Liver (tissue), 9 donors: ENCODE measurements around the gene TMEM269. TPM values are rescaled to one million over a fixed set of nuclear protein-coding genes. Genes with fewer than 3 reads are reported as not detected.

ENCODE experiments used
- DNase-seq: peaks from one replicate; pipeline ENCODE4 v3.0.0-alpha.2; 2017; ENCODE audit warnings: low spot score
- H3K27ac ChIP-seq, 2 donors: one replicate each; pipeline ENCODE4 v1.7.0; 2013; ENCODE audit warnings: inconsistent platforms in 2 of 2, low read length in 2 of 2, control low read depth in 1 of 2, low read depth in 1 of 2, mild to moderate bottlenecking in 1 of 2
- H3K27me3 ChIP-seq, 4 donors: one replicate each; pipeline versions ENCODE4 v1.6.1 to v1.7.0; 2013; ENCODE audit warnings: low read length in 3 of 4, inconsistent platforms in 1 of 4, mild to moderate bottlenecking in 1 of 4, moderate library complexity in 1 of 4; ENCODE audit not compliant: control insufficient read depth in 4 of 4, insufficient read depth in 4 of 4
- H3K36me3 ChIP-seq, 4 donors: one replicate each; pipeline versions ENCODE4 v1.6.1 to v1.7.0; 2013; ENCODE audit warnings: low read length in 3 of 4, mild to moderate bottlenecking in 3 of 4, low read depth in 1 of 4, moderate library complexity in 1 of 4; ENCODE audit not compliant: control insufficient read depth in 4 of 4, insufficient read depth in 3 of 4
- H3K4me1 ChIP-seq, 4 donors: one replicate each; pipeline versions ENCODE4 v1.6.1 to v1.7.0; 2013; ENCODE audit warnings: low read length in 3 of 4, mild to moderate bottlenecking in 3 of 4, moderate library complexity in 1 of 4; ENCODE audit not compliant: control insufficient read depth in 4 of 4, insufficient read depth in 4 of 4
- H3K4me3 ChIP-seq, 3 donors: one replicate each; pipeline versions ENCODE4 v1.6.1 to v1.7.0; 2013; ENCODE audit warnings: low read length in 3 of 3, control low read depth in 1 of 3, low read depth in 1 of 3, mild to moderate bottlenecking in 1 of 3
- H3K9ac ChIP-seq, 2 donors: one replicate each; pipeline ENCODE4 v1.7.0; 2013; ENCODE audit warnings: low read length in 2 of 2, mild to moderate bottlenecking in 2 of 2, moderate library complexity in 2 of 2, control low read depth in 1 of 2, low read depth in 1 of 2
- H3K9me3 ChIP-seq, 4 donors: one replicate each; pipeline versions ENCODE4 v1.6.1 to v1.7.0; 2013; ENCODE audit warnings: low read length in 3 of 4; ENCODE audit not compliant: control insufficient read depth in 4 of 4
- EGR1 ChIP-seq, 2 donors: IDR thresholded peaks; 2 replicates each; pipeline ENCODE4 v1.6.1; 2016 to 2018; ENCODE audit warnings: antibody characterized with exemption in 2 of 2, low read depth in 2 of 2
- FOXA1 ChIP-seq: IDR thresholded peaks from 2 replicates; pipeline ENCODE4 v1.6.1; 2016; ENCODE audit warnings: antibody characterized with exemption
- FOXA2 ChIP-seq: IDR thresholded peaks from 2 replicates; pipeline ENCODE4 v1.6.1; 2016; ENCODE audit warnings: antibody characterized with exemption
- GABPA ChIP-seq, 2 donors: IDR thresholded peaks in 1 of 2; conservative IDR thresholded peaks in 1 of 2; 2 replicates each; pipeline ENCODE4 v1.6.1; 2016; ENCODE audit warnings: antibody characterized with exemption in 2 of 2, mild to moderate bottlenecking in 1 of 2, moderate library complexity in 1 of 2
- HNF4A ChIP-seq, 2 donors: conservative IDR thresholded peaks; 2 replicates each; pipeline ENCODE4 v1.6.1; 2016; ENCODE audit warnings: antibody characterized with exemption in 2 of 2, mild to moderate bottlenecking in 2 of 2
- HNF4G ChIP-seq: IDR thresholded peaks from 2 replicates; pipeline ENCODE4 v1.6.1; 2016; ENCODE audit warnings: antibody characterized with exemption
- JUND ChIP-seq, 2 donors: IDR thresholded peaks; 2 replicates each; pipeline ENCODE4 v1.6.1; 2016; ENCODE audit warnings: antibody characterized with exemption in 2 of 2
- MAX ChIP-seq: IDR thresholded peaks from 2 replicates; pipeline ENCODE4 v1.6.1; 2016; ENCODE audit warnings: antibody characterized with exemption
- NR2F2 ChIP-seq: IDR thresholded peaks from 2 replicates; pipeline ENCODE4 v1.6.1; 2016; ENCODE audit warnings: antibody characterized with exemption
- RAD21 ChIP-seq, 2 donors: IDR thresholded peaks; 2 replicates each; pipeline ENCODE4 v1.6.1; 2016; ENCODE audit warnings: antibody characterized with exemption in 2 of 2, mild to moderate bottlenecking in 2 of 2
- RXRA ChIP-seq, 2 donors: IDR thresholded peaks; 2 replicates each; pipeline ENCODE4 v1.6.1; 2017 to 2018; ENCODE audit warnings: antibody characterized with exemption in 2 of 2, mild to moderate bottlenecking in 1 of 2
- SP1 ChIP-seq: IDR thresholded peaks from 2 replicates; pipeline ENCODE4 v1.6.1; 2018; ENCODE audit warnings: antibody characterized with exemption, mild to moderate bottlenecking
- TAF1 ChIP-seq: conservative IDR thresholded peaks from 2 replicates; pipeline ENCODE4 v1.6.1; 2016; ENCODE audit warnings: antibody characterized with exemption, mild to moderate bottlenecking
- YY1 ChIP-seq: IDR thresholded peaks from 2 replicates; pipeline ENCODE4 v1.6.1; 2016; ENCODE audit warnings: antibody characterized with exemption, mild to moderate bottlenecking
- WGBS: extraction: QIAGEN DNeasy Blood & Tissue Kit; methylation state at CpG from one replicate; pipeline ENCODE4 v1.1.7; 2013; 5-methylcytosine and 5-hydroxymethylcytosine counted together
- polyA plus RNA-seq, 2 donors: library from polyadenylated mRNA; stranded (reverse) in 1 of 2; unstranded in 1 of 2; fragments of 200-250 nt in 1 of 2; fragments of >200 nt in 1 of 2; fragmentation: Nextera tagmentation in 1 of 2; extraction: Ambion mirVana in 1 of 2; gene quantifications; one replicate each; pipeline versions ENCODE4 v1.2.1 to v1.2.3, GENCODE V29; 2013 to 2015
- total RNA-seq, 2 donors: library from RNA; depleted of rRNA; stranded (reverse); fragments of >200 nt; gene quantifications; one replicate each; pipeline ENCODE4 v1.2.3, GENCODE V29; 2014
- TF ChIP-seq, protein P1 (sequence below): IDR thresholded peaks from 2 replicates; pipeline ENCODE4 v1.6.1; 2016; ENCODE audit warnings: antibody characterized with exemption
- TF ChIP-seq, protein P2 (sequence below): IDR thresholded peaks from 2 replicates; pipeline ENCODE4 v1.6.1; 2016; ENCODE audit warnings: antibody characterized with exemption
- TF ChIP-seq, protein P3 (sequence below): fragments of 150-350 bp; IDR thresholded peaks from 2 replicates; pipeline ENCODE4 v1.5.1; 2017; ENCODE audit warnings: improper control_type of control experiment, low read depth, low read length; ENCODE audit not compliant: missing input control
- TF ChIP-seq, protein P4 (sequence below): IDR thresholded peaks from 2 replicates; pipeline ENCODE4 v1.6.1; 2016; ENCODE audit warnings: antibody characterized with exemption, mild to moderate bottlenecking
- donor health status: healthy.
- donor health status: healthy.
- donor health status: healthy.
- donor health status: healthy.
- donor health status: healthy.

Gene TMEM269
- total and polyA plus RNA-seq, 4 donors, result 0.05 to 0.08 TPM; not detected in 2

DNA sequence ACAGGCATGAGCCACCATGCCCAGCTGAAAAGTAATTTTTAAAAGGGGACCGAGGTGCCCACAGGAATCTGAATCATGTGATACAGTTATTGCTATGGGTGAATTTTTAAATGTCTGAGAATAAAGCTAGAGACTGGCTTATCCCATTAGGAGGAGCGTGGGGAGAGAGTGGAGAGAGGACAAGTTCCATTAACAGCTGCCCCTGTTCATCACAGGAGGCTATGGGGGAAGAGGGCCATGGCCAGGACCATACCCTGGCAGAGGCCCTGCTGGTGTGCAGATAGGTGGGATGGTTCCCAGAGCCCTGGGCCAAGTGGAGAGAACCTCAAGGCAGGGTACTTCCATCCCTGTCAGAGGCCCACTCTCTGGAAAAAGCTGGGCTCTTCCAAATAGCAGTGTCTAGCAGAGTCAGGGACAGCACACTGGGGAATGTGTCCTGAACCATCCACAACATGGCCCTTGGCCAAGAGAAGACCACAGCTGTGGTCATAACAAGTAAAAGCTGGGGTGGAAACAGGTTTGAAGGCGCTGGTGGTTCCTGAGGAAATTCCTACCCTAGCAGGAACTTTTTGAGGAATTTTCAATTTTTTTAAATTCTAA lies 48.0 kb downstream of the TMEM269 start (continued):
- TF ChIP-seq RAD21 (IDR thresholded peaks at IDR 0.05), result no peak

GRCh38 chr1:42833981-42834380 lies 49.2 kb downstream of the TMEM269 start:
- Histone ChIP-seq H3K27me3 (no peaks in the 10 kb centered on the region), H3K9me3 (no peaks in the 10 kb centered on the region), H3K9ac (no peak overlapping the region), H3K27ac (no peak overlapping the region), H3K4me3 (no peak overlapping the region), H3K36me3 (peaks cover 2 to 18% (median 7%) of the 10 kb centered on the region in 4 donors), H3K4me1 (no peaks in the 10 kb centered on the region)
- DNase-seq, result no peak
- 85% methylated on average over 4 of the region's 4 CpGs for WGBS
- TF ChIP-seq FOXA1 (no peak), TAF1 (no peak), GABPA (IDR thresholded peaks at IDR 0.05 in 1 of 2, conservative IDR thresholded peaks at IDR 0.05 in 1 of 2) (no peak), HNF4A (conservative IDR thresholded peaks at IDR 0.05) (no peak), SP1 (no peak), EGR1 (IDR thresholded peaks at IDR 0.05; ENCODE audit: low read depth in 2 of 2) (no peak), NR2F2 (no peak), YY1 (no peak), MAX (no peak)

GRCh38 chr1:42834803-42835202 lies 50.0 kb downstream of the TMEM269 start:
- no peaks in the 10 kb centered on the region for H3K27me3 ChIP-seq
- H3K27ac ChIP-seq, result no peak overlapping the region
- H3K9me3 ChIP-seq, result no peaks in the 10 kb centered on the region
- WGBS, result 93% methylated on average over 5 of the region's 5 CpGs
- TF ChIP-seq YY1 (no peak), NR2F2 (no peak), RAD21 (IDR thresholded peaks at IDR 0.05) (no peak), RXRA (IDR thresholded peaks at IDR 0.05) (no peak), FOXA2 (no peak), MAX (no peak), JUND (IDR thresholded peaks at IDR 0.05) (no peak), SP1 (no peak), GABPA (IDR thresholded peaks at IDR 0.05 in 1 of 2, conservative IDR thresholded peaks at IDR 0.05 in 1 of 2) (no peak), FOXA1 (no peak), HNF4G (no peak), EGR1 (IDR thresholded peaks at IDR 0.05; ENCODE audit: low read depth in 2 of 2) (no peak), TAF1 (no peak)
- TF ChIP-seq, protein P1, sequence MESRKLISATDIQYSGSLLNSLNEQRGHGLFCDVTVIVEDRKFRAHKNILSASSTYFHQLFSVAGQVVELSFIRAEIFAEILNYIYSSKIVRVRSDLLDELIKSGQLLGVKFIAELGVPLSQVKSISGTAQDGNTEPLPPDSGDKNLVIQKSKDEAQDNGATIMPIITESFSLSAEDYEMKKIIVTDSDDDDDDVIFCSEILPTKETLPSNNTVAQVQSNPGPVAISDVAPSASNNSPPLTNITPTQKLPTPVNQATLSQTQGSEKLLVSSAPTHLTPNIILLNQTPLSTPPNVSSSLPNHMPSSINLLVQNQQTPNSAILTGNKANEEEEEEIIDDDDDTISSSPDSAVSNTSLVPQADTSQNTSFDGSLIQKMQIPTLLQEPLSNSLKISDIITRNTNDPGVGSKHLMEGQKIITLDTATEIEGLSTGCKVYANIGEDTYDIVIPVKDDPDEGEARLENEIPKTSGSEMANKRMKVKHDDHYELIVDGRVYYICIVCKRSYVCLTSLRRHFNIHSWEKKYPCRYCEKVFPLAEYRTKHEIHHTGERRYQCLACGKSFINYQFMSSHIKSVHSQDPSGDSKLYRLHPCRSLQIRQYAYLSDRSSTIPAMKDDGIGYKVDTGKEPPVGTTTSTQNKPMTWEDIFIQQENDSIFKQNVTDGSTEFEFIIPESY, result no peak
- TF ChIP-seq, protein P2, sequence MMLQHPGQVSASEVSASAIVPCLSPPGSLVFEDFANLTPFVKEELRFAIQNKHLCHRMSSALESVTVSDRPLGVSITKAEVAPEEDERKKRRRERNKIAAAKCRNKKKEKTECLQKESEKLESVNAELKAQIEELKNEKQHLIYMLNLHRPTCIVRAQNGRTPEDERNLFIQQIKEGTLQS, result no peak
- TF ChIP-seq, protein P3, sequence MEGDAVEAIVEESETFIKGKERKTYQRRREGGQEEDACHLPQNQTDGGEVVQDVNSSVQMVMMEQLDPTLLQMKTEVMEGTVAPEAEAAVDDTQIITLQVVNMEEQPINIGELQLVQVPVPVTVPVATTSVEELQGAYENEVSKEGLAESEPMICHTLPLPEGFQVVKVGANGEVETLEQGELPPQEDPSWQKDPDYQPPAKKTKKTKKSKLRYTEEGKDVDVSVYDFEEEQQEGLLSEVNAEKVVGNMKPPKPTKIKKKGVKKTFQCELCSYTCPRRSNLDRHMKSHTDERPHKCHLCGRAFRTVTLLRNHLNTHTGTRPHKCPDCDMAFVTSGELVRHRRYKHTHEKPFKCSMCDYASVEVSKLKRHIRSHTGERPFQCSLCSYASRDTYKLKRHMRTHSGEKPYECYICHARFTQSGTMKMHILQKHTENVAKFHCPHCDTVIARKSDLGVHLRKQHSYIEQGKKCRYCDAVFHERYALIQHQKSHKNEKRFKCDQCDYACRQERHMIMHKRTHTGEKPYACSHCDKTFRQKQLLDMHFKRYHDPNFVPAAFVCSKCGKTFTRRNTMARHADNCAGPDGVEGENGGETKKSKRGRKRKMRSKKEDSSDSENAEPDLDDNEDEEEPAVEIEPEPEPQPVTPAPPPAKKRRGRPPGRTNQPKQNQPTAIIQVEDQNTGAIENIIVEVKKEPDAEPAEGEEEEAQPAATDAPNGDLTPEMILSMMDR, result no peak
- TF ChIP-seq, protein P4, sequence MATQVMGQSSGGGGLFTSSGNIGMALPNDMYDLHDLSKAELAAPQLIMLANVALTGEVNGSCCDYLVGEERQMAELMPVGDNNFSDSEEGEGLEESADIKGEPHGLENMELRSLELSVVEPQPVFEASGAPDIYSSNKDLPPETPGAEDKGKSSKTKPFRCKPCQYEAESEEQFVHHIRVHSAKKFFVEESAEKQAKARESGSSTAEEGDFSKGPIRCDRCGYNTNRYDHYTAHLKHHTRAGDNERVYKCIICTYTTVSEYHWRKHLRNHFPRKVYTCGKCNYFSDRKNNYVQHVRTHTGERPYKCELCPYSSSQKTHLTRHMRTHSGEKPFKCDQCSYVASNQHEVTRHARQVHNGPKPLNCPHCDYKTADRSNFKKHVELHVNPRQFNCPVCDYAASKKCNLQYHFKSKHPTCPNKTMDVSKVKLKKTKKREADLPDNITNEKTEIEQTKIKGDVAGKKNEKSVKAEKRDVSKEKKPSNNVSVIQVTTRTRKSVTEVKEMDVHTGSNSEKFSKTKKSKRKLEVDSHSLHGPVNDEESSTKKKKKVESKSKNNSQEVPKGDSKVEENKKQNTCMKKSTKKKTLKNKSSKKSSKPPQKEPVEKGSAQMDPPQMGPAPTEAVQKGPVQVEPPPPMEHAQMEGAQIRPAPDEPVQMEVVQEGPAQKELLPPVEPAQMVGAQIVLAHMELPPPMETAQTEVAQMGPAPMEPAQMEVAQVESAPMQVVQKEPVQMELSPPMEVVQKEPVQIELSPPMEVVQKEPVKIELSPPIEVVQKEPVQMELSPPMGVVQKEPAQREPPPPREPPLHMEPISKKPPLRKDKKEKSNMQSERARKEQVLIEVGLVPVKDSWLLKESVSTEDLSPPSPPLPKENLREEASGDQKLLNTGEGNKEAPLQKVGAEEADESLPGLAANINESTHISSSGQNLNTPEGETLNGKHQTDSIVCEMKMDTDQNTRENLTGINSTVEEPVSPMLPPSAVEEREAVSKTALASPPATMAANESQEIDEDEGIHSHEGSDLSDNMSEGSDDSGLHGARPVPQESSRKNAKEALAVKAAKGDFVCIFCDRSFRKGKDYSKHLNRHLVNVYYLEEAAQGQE, result no peak
- no peak overlapping the region for H3K4me3 ChIP-seq
- H3K4me1 ChIP-seq, result no peaks in the 10 kb centered on the region
- no peak overlapping the region for H3K9ac ChIP-seq
- no peak for DNase-seq
- H3K36me3 ChIP-seq, result peaks cover 0 to 17% (median 5%) of the 10 kb centered on the region in 4 donors
